Measurements from ENCODE around the gene NCOA3.
A peak's percentile ranks its signal among the peaks of the same experiment; 100 is the strongest.

Gene NCOA3

DNA sequence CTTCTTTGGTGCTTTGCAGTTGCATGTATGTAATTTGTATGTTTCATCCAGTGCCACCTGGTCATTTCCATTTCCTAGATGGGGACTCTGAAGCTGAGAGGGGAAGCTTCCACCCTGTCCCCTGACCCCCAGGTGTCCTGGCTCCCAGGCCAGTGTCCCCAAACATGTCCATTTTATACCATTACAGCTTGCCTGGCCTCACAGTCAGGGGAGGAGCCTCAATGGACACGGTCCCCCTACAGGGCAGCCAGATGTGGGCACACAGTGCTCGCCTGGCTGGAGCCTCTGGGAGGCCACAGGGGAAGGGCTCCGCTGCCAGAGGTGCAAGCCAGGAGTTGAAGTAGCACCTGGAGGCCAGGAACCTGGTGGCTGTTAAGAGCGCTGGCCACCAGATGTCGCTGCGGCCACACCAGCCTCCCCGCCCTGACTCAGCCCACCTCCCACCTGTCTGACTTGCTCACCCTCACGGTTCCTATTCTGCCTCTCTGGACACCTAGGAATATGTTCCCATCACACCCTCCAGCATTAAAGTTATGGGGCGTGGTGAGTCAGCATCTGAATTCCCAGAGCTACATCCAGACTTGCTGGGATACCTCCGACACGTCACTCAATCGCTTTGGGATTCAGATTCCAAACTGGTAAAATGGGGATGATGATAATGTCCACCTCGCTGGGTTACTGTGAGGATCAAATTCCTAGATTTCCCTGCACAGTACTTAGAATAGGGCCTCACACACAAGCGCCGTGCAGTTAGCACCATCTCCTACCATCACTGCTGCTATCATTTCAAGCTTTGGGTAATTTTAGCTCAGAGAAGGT lies 176.2 kb downstream of the NCOA3 start:
- peak; percentile 29 for DNase-seq (ENCODE audit: low read depth, low spot score)

DNA sequence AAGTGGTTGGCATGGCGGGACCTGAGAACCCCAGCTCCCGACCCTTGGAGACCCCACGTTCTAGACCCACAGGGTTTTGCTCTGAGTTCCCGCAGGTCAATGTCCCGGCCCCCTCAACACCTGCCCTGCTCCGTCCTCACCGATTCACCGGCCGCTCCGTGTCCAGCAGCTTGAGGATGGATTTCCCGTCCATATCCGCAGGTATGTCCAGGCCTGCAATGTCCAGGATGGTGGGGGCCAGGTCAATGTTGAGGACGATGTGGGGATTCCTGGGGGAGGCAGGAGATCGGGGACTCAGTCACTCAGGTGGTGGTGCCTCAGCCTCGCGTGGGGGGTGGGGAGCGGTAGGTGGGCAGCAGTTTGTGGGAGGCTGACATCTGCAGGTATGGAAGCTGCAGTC lies 176.8 kb downstream of the NCOA3 start:
- no peak for DNase-seq (ENCODE audit: low read depth, low spot score)

DNA sequence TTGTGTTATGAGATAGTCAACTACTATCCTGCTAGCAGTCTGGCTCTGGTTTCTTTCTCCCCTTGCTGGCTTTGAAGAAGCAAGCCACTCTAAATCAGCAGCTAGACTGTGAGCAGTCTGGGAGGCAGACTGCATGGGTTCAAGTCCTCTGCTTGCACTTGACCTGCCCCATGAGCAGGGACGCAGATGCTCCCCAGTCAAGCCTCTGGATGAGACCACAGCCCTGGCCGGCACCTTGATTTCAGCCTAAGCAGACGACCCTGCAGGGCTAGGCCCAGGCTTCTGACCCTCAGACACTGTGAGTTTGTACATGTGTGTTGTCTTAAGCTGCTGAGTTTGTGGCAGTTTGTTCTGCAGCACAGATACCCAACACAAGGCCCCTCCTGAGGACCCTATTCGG lies 177.8 kb downstream of the NCOA3 start:
- DNase-seq (ENCODE audit: low read depth, low spot score): no peak

DNA sequence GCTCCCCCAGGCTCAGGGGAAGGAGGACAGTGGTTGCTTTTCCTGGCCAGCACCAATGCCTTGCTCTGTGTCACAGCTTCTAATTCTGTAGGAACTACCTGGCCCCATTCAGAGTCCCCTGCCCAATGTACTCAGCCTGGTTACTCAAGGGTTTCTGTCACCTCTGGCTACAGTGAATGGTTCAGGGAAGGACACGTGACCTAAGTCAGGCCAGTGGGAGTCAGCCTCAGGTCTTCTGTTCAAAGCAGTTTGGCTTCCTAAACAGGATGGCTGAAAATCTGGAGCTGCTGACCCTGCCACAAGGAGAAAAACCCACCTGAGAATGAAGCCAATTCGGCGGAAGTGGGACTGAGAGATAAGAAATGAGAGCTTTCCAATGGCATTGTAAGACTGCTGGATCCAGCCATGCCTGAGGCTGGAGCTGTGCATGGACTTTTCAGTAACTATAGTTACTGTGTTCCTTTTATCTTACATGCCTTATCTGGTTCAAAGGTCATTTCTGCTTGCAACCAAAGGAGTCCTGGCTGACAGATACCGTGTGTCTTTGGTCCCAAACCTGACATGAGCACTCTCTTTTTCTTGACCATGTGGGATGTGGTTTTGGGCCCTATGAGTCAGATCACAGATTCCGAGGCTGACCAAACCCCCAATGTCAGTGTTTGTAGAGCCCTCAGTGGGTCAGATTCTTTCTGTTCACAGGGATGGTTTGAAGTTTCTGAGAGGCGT lies 179.3 kb downstream of the NCOA3 start:
- DNase-seq (ENCODE audit: low read depth, low spot score): no peak

DNA sequence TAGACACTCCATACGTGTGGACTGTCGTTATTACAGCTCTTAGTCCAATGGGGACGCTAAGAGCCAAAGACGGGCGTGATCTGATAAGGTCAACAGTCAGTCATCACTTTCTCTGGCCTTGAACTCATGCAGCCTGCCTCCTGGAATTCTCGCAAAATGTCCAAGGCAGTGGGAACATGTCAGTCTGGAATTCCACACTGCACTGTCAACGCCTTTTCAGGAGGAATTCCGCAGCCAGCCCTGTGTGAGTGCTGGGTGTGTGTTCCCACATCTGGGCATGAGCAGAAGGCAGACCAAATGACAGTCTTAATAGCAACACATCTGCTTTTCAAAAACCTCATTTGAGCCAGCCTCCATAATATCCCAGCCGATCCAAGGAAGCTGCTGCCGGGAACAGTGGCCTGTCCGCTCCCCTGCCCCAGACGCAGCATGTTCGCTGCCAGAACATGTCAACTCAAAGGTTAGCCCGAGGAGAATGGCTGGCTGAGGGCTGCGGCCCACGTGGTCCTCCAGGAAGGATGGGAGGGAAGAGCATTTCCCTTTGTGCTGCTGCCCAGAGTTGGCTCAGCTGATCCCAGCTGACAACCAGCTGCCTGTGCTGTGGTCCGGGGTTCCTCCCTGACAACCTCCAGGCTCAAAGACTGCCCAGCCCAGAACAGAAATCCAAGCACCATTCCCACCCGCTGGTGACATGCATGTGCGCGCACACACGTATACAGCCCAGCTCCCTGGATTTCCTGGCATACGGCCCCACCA lies 180.5 kb downstream of the NCOA3 start:
- DNase-seq (ENCODE audit: low read depth, low spot score): no peak

DNA sequence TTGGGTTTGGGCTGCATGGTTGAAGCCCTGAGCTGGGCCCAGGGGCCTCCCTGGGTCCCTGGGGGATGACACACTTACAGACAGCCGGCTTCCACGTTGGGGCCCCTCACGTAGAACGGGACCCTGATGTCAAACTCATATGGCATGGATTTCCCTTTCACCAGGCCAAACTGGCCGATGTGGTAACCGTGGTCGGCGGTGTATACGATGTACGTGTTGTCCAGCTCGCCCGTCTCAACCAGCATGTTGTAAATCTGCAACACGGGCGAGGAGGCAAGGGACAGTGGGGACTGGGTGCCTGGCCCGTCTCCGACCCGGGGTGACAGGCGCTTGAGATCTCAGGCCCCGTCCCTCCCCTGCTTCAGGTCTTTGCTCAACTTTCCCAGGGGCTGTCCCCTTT lies 181.2 kb downstream of the NCOA3 start:
- no peak for DNase-seq (ENCODE audit: low read depth, low spot score)

DNA sequence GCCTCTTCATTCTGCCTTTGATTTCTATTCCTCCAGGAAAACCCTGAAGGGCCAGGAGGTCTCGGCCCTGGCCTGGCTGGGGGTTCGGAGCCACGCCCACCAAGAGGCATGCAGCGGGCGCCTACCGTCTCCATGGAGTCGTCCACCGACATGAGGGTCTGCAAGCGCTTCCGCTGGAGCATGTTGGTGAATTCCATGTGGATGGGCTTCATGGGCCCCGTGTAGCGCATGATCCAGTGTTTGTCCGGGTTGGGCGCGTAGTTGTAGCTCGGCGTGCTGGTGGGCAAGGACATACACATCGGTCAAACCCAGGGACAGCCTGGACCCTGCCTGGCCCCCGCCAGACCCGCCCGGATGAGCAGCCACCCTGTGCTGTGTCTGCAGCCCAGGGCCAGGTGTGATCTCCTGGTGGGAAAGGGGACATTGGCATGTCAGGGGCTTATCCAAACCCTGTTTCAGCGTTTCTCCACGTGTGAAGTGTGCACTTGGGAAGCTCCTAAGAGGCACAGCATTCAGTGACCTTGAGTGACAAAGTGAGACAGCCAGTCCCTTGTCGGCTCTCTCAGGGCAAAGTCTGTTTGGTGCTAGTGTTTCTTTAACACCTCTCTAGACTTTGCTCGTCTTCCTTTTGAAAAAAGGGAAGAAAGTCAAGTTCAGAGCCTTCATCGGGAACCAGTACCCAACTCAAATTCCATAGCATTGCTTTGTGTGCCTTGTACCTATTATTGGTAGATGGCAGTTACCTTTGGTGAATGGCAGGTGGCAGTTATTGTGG lies 182.8 kb downstream of the NCOA3 start:
- no peak for DNase-seq (ENCODE audit: low read depth, low spot score)

DNA sequence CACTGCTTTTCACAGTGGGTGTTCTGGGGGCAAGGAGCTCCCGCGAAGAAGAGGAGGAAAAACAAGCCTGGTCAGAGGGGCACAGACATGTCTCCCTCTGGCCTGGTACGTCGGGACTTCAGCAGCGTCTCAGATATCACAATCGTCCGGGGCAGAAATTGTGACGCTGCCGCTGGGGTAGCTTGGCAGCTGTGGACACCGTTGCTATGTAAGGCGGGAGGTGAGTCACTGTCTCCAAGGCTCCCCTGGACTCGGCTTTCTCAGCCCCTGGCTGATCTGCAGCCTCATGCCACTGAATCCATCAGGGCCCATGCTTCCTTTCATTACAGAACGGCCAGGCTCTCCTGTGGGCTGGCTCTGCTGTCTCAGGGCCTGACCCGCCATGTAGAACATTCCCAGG lies 184.9 kb downstream of the NCOA3 start:
- no peak for DNase-seq (ENCODE audit: low read depth, low spot score)

DNA sequence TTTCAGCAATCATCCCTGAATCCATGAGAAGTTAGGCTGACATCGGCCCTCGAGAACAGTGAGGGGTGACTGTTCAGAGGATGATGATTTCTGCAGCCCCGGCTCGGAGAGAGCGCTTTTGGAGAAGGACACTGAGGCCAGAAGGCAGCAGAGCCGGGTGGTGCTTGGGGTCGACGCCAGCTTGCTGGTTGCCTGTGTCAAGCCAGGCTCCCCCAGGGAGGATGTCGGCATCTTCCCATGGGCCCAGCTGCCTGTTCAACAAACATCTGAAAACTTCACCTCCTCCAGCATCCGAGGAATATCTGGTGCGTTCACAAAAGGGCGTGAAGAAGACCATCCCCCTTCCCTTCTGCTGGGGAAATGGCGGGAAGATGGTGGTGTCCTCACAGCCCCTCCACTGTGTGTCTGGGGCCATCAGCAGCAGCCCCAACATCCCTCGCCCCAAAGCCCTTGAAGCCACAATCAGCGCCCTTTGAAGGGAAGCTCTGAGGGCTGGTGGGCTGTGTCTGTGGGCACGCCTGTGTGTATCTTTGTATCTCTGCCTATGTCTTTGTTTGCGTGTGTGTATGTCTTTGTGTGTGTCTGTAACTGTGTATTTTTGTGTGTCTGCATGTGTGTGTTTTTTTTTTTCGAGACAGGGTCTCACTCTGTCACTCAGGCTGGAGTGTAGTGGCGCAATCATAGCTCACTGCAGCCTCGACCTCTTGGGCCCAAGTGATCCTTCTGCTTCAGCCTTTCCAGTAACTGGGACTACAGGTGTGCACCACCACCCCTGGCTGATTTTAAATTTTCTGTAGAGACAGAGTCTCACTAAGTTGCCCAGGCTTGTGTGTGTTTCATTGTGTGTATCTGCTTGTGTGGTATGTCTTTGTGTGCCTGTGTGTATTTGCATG lies 185.7 kb downstream of the NCOA3 start:
- no peak for DNase-seq (ENCODE audit: low read depth, low spot score)

DNA sequence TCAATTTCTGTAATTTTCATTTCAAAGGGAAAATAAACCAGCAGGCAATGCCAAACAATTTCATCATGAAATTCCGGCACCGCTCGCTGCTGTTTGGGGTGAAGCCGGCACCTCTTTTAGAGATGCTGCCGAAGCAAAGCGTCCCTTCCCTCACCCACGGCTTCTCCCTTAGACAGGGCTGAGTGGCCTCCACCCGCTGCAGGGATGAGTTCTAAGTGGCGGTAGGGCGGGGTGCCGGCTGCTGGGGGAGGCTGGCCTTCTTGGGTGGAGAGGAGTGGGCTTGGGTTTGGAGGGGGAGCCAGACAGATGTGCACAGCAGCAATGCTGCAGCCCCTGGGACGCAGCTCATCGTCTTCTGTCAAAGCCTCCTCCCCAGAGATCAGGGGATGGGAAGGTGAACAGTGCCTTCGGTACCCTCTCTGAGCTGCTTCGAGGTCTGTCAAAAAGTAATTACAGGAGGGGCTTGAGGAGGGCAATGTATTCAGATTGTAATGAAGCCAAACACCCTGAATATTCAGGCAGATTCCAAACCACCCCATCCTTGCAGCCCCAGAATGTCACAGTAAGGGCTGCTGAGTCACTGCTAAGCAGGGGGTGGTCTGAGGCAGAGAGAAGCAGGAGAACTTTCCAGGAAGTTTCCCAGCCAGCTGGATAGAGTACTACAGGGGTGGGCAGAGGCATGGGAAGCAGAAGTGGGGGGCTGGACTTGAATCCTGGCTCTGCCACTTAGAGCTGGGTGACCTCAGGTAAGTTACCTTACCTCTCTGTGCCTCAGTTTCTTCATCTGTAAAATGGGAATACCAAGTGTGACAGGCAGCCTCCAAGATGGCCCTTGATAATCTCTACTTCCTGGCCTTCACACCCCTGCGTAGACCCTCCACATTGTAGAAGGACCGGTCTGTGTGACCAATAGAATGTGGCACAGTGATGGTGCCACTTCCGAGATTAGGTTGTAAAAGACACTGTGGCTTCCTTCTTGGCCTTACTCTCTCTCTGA lies 187.0 kb downstream of the NCOA3 start:
- no peak for DNase-seq (ENCODE audit: low read depth, low spot score)

DNA sequence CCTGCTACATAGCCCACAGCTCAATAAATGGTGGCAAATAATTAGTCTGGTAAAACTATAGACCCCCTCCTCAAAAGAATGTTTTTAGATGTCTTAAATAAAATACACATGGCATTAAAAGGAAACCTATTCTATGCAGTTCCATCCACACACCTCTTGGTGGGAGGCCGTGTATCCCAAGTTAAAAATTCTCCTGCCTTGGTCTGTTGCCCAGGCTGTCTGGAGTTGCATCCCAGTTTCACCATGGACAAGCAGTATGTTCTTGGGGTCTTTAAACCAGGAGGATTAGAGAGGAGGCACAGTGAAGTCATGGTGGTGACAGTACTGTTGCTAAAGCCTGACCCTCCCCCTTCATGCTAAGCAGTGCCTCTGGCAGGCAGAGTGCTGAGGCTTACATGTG lies 188.0 kb downstream of the NCOA3 start:
- no peak for DNase-seq (ENCODE audit: low read depth, low spot score)

DNA sequence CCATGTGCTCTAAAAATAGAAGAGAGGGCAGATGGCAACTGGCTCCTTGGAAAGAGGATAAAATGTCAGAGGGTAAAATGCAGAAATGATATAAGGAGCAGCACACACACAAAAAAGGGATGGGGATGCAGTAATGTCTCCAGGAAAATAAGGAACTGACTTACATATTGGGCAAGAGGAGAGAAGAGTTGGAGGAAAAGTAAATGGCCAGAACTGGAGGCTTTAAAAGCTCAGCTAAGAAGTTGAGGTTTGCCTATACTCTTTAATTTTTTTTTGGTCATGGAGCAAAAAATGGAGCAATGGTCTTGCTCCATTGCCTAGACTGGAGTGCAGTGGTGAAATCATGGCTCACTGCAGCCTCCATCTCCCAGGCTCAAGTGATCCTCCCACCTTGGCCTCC lies 189.9 kb downstream of the NCOA3 start:
- no peak for DNase-seq (ENCODE audit: low read depth, low spot score)

DNA sequence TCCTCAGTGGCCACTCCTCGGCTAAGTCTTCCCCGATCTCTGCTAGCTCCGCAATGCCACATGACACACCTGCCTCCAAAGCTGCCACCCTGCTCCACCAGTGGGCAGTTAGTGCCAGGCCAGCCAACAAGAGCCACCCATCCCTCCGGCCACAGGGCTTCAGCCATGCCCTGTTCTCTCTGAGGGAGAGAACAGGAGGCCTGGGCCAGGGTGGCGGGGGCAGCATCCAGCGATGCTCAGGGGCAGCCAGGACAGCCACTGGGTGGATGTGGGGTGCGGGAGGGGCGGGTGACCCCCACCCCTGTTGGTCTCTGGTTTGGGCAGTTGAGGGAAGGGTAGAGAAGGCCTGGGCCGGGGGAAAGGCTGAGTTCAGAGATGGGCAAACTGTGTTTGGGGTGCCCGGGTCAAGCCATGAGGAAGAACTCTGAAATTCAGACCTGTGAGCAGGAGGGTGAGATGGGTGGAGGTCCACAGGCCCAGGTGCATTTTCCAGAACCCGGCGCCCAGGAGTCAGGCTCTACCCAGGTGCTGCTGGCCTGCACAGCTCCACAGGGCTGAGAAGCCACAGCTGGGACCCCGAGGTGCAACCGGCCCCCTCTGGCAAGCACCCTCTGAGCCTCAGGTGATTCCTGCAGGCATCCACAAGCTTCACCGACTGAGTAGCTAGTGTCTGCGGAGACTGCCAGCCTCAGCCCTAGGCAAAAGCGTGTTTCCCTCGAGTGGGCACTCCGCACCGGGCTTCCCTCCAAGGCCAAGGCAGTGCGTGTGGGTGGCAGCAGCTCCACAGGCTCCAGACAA lies 192.5 kb downstream of the NCOA3 start:
- DNase-seq (ENCODE audit: low read depth, low spot score): no peak

DNA sequence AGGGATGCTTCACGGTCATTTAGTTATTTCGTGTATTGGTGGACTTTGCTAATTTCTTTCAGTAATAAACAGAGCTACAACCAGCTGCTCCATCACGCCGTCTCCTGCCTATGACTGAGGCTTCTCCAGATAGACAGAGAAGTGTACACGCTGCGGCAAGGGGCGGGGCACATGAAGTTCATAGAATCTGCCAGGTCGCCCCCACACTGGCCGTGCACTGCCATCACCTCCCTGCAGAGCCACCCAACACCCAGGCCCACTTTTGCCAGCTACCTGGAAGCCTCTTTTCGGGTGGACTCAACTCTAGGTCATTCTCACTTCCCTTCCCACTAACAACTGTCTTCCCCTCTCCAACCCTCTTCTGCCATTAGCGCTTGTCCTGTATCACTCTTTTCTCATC lies 195.2 kb downstream of the NCOA3 start:
- DNase-seq (ENCODE audit: low read depth, low spot score): no peak

DNA sequence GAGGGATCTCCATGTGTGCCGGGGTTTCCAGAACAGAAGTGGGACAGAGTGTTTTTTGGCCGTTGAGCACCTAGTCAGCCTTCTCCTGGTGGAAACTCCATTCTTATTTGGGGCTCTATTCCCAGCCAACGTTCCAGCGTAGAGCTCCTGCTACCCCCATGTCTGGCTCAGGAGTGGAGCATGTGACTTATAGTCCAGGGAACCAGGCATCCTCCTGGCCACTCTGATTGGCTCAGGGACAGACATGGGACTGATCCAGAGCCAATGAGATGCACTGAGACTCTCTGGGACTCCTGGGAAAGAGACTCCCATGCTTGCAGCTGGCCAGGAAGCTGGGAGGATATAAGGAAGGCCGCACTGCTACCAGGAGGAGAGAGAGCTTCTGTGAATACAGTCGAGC lies 196.5 kb downstream of the NCOA3 start:
- no peak for DNase-seq (ENCODE audit: low read depth, low spot score)

DNA sequence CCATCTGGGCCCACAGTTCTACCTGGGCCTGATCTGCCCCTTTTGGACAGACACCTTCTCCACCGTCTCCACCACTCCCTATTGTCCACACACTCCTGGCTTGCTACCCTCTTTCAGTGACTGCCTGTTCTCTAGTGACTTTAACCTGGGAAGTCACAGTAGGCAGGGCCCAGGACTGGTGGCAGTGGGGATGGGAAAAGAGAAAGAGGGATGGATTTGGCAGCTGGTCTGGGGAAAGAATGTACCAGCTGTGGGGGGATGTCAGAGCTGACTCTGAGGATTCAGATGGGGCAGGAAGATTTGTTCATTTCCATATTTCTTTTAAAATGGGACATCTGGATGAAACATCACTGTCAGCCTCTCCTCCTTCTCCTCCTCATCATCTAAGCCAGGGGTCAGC lies 198.1 kb downstream of the NCOA3 start:
- DNase-seq (ENCODE audit: low read depth, low spot score): no peak

DNA sequence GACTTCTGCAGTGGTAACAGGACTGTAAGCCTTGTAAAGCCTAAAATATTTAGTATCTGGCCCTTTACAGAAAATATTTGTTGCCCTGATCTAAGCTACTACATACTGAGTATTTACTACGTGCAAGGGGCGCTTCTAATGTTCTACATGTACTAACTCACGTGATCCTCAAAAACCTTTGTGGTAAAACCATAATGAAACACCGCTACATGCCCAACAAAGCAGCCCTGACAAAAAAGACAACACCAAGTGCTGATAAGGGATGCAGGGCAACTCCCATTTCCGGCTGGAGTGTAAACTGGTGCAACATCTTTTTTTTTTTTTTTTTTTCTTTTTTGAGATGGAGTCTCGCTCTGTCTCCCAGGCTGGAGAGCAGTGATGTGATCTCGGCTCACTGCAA lies 198.6 kb downstream of the NCOA3 start:
- DNase-seq (ENCODE audit: low read depth, low spot score): no peak

DNA sequence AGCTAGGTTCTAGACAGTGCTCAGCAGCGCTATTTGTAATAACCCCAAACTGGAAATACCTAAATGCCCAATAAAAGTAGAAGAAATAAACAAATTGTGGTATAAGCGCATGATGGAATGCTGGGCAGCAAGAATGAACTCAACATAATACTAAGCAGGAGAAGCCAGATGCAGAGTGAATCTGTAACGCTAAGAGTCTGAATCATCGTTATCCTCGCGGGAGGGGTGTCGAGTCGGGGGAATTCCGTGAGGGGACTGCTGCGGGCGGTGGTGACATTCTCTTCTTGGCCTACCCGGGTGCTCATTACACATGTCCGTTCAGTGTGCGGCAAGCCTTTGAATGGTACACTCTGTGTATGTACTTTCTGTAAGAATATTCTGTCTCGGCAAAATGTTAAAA lies 199.9 kb downstream of the NCOA3 start:
- no peak for DNase-seq (ENCODE audit: low read depth, low spot score)

DNA sequence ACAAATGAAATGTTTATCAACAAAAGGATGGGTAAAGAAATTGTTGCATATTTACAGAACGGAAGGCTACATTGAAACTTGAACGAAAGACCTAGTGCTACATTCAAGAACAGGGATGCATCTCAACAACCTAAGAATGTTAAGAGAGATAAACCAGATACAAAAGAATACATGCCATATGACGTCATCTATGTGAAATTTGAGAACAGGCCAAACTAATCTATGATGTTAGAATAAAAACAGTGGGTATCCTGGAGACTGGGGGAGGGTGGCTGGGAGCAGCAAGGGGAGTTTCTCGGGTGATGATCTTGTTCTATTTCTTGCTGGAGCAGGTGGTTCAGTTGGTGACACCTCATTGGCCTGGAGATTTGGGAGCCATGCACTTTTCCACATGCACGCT lies 202.1 kb downstream of the NCOA3 start:
- DNase-seq (ENCODE audit: low read depth, low spot score): no peak
